HepG2 (cell line): ENCODE results near the gene GPR15LG.

Experiments
- ATF7 ChIP-seq, 2 experiments: fragments of 450-650 bp in 1 of 2; sonication (generic) in 1 of 2; formaldehyde crosslinking in 1 of 2; IDR thresholded peaks; 2 replicates each; pipeline versions ENCODE4 v1.4.0 to v1.6.1; 2016 to 2020; ENCODE audit warnings: antibody characterized with exemption in 1 of 2, mild to moderate bottlenecking in 1 of 2, missing genetic modification reagents in 1 of 2
- ESRRA ChIP-seq: sonication (generic); formaldehyde crosslinking; IDR thresholded peaks from 2 replicates; pipeline ENCODE4 v1.5.1; 2020; ENCODE audit warnings: mild to moderate bottlenecking, low read depth, missing genetic modification reagents
- FOXJ3 ChIP-seq: sonication (generic); formaldehyde crosslinking; IDR thresholded peaks from 2 replicates; pipeline ENCODE4 v1.4.0; 2020; ENCODE audit warnings: missing genetic modification reagents, mild to moderate bottlenecking, borderline replicate concordance
- MAZ ChIP-seq, 2 experiments: sonication (generic) in 1 of 2; formaldehyde crosslinking in 1 of 2; IDR thresholded peaks; 2 replicates each; pipeline versions ENCODE4 v1.5.0 to v1.6.1; 2012 to 2020; ENCODE audit warnings: low read depth in 2 of 2, mild to moderate bottlenecking in 2 of 2, borderline replicate concordance in 1 of 2, improper control_type of control experiment in 1 of 2, low read length in 1 of 2, missing genetic modification reagents in 1 of 2, moderate library complexity in 1 of 2
- MTA3 ChIP-seq: sonication (generic); formaldehyde crosslinking; IDR thresholded peaks from 2 replicates; pipeline ENCODE4 v1.4.0; 2020; ENCODE audit warnings: missing genetic modification reagents
- POLR2AphosphoS5 ChIP-seq: IDR thresholded peaks from 2 replicates; pipeline ENCODE4 v1.6.1; 2012; ENCODE audit warnings: low read depth, low read length
- PTBP1 ChIP-seq: fragments of 200-400 bp; formaldehyde crosslinking; IDR thresholded peaks from 2 replicates; pipeline ENCODE4 v1.6.1; 2018; ENCODE audit warnings: low read length, low read depth; ENCODE audit not compliant: poor library complexity, severe bottlenecking
- RXRA ChIP-seq: sonication (generic); formaldehyde crosslinking; IDR thresholded peaks from 2 replicates; pipeline ENCODE4 v1.5.1; 2020; ENCODE audit warnings: missing genetic modification reagents
- TBP ChIP-seq: sonication (generic); formaldehyde crosslinking; IDR thresholded peaks from 2 replicates; pipeline ENCODE4 v1.5.0; 2020; ENCODE audit warnings: missing genetic modification reagents
- ZZZ3 ChIP-seq: sonication (generic); formaldehyde crosslinking; IDR thresholded peaks from 2 replicates; pipeline ENCODE4 v1.4.0; 2020; ENCODE audit warnings: missing genetic modification reagents, mild to moderate bottlenecking, borderline replicate concordance
- TF ChIP-seq, protein P1 (sequence below): sonication (generic); formaldehyde crosslinking; IDR thresholded peaks from 2 replicates; pipeline ENCODE4 v1.5.0; 2020; ENCODE audit warnings: mild to moderate bottlenecking, missing genetic modification reagents, moderate library complexity
- TF ChIP-seq, protein P2 (sequence below): sonication (generic); formaldehyde crosslinking; IDR thresholded peaks from 2 replicates; pipeline ENCODE4 v1.4.0; 2020; ENCODE audit warnings: missing genetic modification reagents, borderline replicate concordance
- TF ChIP-seq, protein P3 (sequence below), 2 experiments: sonication (generic) in 1 of 2; formaldehyde crosslinking in 1 of 2; IDR thresholded peaks; 2 replicates each; pipeline versions ENCODE4 v1.5.1 to v1.6.1; 2011 to 2020; ENCODE audit warnings: borderline replicate concordance in 1 of 2, low read depth in 1 of 2, low read length in 1 of 2, mild to moderate bottlenecking in 1 of 2, missing genetic modification reagents in 1 of 2, moderate library complexity in 1 of 2
- TF ChIP-seq, protein P4 (sequence below): sonication (generic); formaldehyde crosslinking; IDR thresholded peaks from 2 replicates; pipeline ENCODE4 v1.4.0; 2020; ENCODE audit warnings: low read depth, missing genetic modification reagents

- TF ChIP-seq TBP (CRISPR knock-in tag): no peak
- TF ChIP-seq, protein P1, sequence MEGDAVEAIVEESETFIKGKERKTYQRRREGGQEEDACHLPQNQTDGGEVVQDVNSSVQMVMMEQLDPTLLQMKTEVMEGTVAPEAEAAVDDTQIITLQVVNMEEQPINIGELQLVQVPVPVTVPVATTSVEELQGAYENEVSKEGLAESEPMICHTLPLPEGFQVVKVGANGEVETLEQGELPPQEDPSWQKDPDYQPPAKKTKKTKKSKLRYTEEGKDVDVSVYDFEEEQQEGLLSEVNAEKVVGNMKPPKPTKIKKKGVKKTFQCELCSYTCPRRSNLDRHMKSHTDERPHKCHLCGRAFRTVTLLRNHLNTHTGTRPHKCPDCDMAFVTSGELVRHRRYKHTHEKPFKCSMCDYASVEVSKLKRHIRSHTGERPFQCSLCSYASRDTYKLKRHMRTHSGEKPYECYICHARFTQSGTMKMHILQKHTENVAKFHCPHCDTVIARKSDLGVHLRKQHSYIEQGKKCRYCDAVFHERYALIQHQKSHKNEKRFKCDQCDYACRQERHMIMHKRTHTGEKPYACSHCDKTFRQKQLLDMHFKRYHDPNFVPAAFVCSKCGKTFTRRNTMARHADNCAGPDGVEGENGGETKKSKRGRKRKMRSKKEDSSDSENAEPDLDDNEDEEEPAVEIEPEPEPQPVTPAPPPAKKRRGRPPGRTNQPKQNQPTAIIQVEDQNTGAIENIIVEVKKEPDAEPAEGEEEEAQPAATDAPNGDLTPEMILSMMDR (CRISPR knock-in tag): no peak
- no peak for TF ChIP-seq MAZ (IDR thresholded peaks at IDR 0.05; ENCODE audit: borderline replicate concordance, low read depth, low read length)
- TF ChIP-seq MAZ (CRISPR knock-in tag; IDR thresholded peaks at IDR 0.05; ENCODE audit: low read depth): no peak
- TF ChIP-seq MTA3: no peak
- no peak for TF ChIP-seq ZZZ3
- no peak for TF ChIP-seq RXRA (CRISPR knock-in tag)
- no peak for TF ChIP-seq POLR2AphosphoS5
- TF ChIP-seq, protein P2, sequence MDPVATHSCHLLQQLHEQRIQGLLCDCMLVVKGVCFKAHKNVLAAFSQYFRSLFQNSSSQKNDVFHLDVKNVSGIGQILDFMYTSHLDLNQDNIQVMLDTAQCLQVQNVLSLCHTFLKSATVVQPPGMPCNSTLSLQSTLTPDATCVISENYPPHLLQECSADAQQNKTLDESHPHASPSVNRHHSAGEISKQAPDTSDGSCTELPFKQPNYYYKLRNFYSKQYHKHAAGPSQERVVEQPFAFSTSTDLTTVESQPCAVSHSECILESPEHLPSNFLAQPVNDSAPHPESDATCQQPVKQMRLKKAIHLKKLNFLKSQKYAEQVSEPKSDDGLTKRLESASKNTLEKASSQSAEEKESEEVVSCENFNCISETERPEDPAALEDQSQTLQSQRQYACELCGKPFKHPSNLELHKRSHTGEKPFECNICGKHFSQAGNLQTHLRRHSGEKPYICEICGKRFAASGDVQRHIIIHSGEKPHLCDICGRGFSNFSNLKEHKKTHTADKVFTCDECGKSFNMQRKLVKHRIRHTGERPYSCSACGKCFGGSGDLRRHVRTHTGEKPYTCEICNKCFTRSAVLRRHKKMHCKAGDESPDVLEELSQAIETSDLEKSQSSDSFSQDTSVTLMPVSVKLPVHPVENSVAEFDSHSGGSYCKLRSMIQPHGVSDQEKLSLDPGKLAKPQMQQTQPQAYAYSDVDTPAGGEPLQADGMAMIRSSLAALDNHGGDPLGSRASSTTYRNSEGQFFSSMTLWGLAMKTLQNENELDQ (CRISPR knock-in tag): no peak
- TF ChIP-seq PTBP1: no peak
- TF ChIP-seq FOXJ3 (CRISPR knock-in tag): no peak
- TF ChIP-seq ESRRA (CRISPR knock-in tag): no peak
- TF ChIP-seq, protein P3, sequence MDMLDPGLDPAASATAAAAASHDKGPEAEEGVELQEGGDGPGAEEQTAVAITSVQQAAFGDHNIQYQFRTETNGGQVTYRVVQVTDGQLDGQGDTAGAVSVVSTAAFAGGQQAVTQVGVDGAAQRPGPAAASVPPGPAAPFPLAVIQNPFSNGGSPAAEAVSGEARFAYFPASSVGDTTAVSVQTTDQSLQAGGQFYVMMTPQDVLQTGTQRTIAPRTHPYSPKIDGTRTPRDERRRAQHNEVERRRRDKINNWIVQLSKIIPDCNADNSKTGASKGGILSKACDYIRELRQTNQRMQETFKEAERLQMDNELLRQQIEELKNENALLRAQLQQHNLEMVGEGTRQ (IDR thresholded peaks at IDR 0.05; ENCODE audit: low read depth, low read length): no peak
- TF ChIP-seq, protein P3 (CRISPR knock-in tag; IDR thresholded peaks at IDR 0.05; ENCODE audit: borderline replicate concordance): no peak
- TF ChIP-seq, protein P4, sequence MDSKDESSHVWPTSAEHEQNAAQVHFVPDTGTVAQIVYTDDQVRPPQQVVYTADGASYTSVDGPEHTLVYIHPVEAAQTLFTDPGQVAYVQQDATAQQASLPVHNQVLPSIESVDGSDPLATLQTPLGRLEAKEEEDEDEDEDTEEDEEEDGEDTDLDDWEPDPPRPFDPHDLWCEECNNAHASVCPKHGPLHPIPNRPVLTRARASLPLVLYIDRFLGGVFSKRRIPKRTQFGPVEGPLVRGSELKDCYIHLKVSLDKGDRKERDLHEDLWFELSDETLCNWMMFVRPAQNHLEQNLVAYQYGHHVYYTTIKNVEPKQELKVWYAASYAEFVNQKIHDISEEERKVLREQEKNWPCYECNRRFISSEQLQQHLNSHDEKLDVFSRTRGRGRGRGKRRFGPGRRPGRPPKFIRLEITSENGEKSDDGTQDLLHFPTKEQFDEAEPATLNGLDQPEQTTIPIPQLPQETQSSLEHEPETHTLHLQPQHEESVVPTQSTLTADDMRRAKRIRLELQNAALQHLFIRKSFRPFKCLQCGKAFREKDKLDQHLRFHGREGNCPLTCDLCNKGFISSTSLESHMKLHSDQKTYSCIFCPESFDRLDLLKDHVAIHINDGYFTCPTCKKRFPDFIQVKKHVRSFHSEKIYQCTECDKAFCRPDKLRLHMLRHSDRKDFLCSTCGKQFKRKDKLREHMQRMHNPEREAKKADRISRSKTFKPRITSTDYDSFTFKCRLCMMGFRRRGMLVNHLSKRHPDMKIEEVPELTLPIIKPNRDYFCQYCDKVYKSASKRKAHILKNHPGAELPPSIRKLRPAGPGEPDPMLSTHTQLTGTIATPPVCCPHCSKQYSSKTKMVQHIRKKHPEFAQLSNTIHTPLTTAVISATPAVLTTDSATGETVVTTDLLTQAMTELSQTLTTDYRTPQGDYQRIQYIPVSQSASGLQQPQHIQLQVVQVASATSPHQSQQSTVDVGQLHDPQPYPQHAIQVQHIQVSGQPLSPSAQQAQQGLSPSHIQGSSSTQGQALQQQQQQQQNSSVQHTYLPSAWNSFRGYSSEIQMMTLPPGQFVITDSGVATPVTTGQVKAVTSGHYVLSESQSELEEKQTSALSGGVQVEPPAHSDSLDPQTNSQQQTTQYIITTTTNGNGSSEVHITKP (CRISPR knock-in tag): no peak
- TF ChIP-seq ATF7 (IDR thresholded peaks at IDR 0.05): no peak
- no peak for TF ChIP-seq ATF7 (CRISPR knock-in tag; IDR thresholded peaks at IDR 0.05)
These were observed 14.4 kb upstream of the GPR15LG start for GRCh38 chr10:84159076-84159685.
